ENCODE data around the gene LRCH3.
"Not testable (repeated sequence)": the region's sequence is repeated elsewhere in the genome, so short reads cannot be mapped to it uniquely, and the experiment has no call there.

The LRCH3 gene

DNA sequence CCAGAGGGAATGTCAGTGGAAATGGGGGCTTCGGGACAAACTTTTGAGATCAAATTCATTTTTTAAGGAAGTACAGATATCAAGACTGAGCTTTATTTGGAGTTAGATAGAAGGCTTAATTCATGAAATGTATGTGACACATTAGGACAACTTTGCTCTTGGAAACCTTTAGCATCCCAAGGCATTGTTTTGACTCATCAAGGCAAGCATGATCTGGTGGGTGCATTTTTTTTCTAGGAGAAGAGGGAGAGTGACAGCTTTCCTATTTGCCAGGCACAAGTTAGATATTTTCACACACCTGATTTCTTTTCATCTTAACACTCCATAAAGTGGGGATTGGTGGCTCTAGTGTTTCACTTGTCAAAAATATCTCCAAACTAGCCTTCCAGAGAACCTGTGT lies 97.5 kb downstream of the LRCH3 start:
- DNase-seq: no peak

DNA sequence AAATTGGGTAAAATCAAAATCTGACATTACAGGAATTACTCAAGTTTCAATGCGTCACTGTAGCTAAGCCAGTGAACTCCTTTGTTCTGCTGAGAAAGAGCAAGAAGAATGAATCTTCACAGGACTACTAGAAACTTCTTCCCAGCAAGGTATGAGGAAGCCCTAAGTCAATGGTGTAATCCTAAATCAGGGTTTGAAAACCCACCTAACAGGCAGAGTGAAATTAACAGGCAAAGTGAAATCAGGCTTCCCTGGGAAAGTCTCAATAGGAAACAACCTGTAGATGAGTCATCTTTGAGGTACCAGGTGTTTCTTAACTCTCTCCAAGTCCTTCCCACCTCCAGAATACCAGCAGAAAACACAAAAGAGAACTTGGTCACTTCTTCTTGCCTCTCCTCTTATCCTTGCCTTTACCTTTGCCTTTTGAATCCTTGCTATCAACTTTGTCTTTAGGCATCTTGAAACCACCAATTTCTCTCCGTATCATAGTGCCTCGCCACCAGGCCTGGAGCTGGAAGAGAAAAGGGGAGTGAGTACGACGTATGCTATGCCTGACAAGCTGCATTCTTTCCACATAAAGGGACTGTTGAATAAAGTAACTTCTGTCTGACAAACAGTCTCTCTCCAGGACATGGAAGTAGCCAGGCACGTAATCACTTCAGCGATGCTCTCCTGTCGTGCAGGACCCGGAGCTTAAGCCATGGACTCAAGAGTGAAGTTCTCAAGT lies 98.3 kb downstream of the LRCH3 start:
- DNase-seq: no peak

DNA sequence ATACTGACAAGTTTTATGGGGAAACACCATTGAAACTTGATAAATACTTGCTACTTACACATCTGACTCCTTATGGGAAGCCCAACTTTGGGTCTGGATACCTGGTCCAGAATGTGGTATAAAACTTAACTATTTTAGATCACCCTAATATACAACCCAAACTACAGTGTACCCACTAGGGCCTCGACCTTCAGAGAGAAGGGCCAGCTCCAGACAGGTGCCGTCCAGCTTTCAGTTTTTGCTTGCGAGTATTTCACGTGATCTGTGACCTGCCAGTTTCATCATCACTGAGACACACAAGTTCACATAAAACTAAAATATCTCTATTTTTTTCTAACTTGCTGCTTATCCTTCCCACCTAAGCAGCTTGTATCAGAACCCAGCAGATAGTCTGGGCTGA lies 99.6 kb downstream of the LRCH3 start:
- DNase-seq: no peak

GRCh38 chr3:197892162-197892561 lies 101.1 kb downstream of the LRCH3 start:
- no peak for DNase-seq

GRCh38 chr3:197896421-197896820 lies 105.4 kb downstream of the LRCH3 start:
- DNase-seq: no peak

- DNase-seq: no peak
These were observed 108.9 kb downstream of the LRCH3 start for GRCh38 chr3:197899833-197900478.

GRCh38 chr3:197901626-197902025 lies 110.6 kb downstream of the LRCH3 start:
- DNase-seq: no peak

GRCh38 chr3:197906023-197906849 lies 115.2 kb downstream of the LRCH3 start:
- peak; percentile 51 for DNase-seq

- no peak for DNase-seq
These were observed 115.8 kb downstream of the LRCH3 start for GRCh38 chr3:197906850-197907187.

GRCh38 chr3:197907196-197907595 lies 116.1 kb downstream of the LRCH3 start:
- DNase-seq: no peak

- not testable (repeated sequence) for DNase-seq
These were observed 117.5 kb downstream of the LRCH3 start for GRCh38 chr3:197908550-197908949.

DNA sequence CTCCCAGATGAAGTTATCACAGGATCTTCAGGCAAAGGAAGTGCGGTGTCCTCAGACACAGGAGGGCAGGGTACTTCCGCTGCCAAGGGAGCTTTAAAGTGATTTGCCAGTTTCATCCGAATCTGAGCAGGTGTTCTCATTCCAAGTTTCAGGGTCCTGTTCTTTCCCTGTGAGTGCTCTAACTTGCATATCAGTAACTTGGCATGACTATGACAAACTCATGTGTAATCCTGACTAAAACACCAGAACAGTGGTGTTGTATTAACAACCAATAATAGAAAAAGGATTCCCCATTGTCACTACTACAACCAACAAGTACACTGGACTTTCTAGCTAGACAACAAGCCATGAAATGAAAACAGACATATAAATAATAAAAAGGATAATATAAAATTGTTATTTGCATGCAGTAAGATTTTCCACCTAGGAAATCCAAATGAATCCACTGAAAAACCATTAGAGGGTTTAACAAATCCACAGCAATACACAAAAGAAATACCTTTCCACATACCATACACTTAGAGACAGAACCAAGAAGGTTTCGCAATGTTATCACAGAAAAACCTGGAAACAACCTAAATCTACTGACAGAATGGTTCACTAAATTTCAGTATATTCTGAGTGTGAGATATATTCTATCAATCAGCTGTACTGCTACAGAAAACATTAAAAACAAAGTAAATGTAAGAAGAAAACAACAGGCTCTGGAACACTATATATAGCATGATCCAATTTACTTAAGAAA lies 118.1 kb downstream of the LRCH3 start:
- DNase-seq: no peak

- no peak for DNase-seq
These were observed 121.9 kb downstream of the LRCH3 start for GRCh38 chr3:197912741-197913476.

DNA sequence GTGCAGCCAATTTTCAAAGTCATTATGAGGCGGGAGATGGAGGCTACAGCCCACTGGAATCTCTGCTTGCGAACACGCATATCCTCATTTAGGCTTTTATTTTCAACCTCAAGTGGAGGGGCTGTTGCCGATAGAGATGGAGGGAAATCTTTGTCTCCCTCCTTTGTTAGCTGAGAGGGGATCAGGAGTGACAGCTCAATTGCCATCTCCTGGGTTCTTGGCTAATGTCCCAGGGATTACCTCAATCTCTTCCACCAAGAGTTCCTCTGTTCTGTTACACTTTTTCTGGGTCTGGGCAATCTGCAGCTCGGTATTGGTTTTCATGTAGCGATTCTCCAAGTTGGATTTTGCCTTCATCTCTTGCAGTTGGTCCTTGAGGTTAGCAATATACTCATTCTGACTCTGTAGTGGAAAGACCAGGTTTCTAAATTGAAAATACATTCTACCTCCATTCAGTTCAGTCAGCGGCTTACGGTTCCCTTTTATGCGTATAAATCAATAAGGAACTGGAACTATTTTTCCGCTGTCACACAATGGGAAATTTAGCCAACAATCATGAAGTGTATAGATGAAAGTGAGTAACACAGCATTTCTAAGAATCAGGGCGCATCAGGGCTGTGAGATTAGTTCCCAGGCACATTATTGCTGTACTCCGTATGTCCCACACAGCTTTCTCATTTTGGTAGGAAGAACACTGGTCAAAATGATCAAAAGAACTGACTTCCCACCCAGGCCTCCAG lies 122.8 kb downstream of the LRCH3 start:
- DNase-seq: no peak

DNA sequence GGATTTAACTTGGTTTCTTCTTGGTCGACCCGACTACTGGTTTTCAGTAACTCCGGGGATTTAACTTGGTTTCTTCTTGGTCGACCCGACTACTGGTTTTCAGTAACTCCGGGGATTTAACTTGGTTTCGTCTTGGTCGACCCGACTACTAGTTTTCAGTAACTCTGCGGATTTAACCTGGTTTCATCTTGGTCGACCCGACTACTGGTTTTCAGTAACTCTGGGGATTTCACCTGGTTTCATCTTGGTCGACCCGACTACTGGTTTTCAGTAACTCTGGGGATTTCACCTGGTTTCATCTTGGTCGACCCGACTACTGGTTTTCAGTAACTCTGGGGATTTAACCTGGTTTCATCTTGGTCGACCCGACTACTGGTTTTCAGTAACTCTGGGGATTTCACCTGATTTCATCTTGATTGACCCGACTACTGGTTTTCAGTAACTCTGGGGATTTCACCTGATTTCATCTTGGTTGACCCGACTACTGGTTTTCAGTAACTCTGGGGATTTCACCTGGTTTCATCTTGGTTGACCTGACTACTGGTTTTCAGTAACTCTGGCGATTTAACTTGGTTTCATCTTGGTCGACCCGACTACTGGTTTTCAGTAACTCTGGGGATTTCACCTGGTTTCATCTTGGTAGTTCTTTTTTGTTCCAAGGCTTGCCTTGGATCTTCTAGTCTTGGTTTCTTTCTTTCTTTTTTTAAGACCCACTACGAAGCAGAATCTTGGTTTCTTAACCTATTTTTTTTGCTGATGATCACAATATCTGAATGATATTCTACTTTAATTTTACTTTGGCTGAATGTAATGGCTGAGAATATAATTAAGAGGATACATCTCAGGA lies 130.6 kb downstream of the LRCH3 start:
- not testable (repeated sequence) for DNase-seq

- no peak for DNase-seq
These were observed 135.4 kb downstream of the LRCH3 start for GRCh38 chr3:197926418-197926817.

GRCh38 chr3:197927578-197927977 lies 136.5 kb downstream of the LRCH3 start:
- DNase-seq: not testable (repeated sequence)

DNA sequence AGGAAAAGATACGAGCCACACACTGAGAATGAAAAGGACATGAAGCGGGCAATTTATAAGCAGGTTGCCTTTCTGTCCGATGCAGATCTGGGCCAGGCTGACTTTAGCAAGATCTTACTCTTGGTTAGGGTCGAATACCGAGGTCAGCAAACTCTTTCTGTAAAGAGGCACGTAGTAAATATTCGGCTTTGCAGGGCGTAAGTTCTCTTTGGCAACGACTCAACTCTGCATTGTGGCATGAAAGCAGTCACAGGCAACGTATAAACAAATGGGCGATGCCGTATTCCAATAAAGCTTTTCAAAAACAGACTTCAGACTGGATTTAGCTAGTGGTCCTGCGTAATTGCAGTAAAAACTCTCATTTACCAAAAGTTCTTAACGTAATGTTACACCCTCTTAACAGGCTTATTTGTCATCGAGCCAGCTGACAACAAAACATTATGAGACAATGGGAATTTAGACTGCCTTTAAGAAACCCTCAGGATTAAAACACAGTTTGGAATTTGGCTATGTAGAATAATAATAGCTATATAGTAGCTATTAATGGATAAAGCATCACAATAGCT lies 145.8 kb downstream of the LRCH3 start:
- DNase-seq: no peak
